Kidney capillary endothelial cell (primary cell): Measurements from ENCODE around the gene BMP4.
"Not testable (repeated sequence)": the region's sequence is repeated elsewhere in the genome, so short reads cannot be mapped to it uniquely, and the experiment has no call there.

ENCODE experiments used
- DNase-seq: peaks from one replicate; pipeline ENCODE4 v3.0.0-alpha.2; 2018; ENCODE audit warnings: low spot score

The BMP4 gene

GRCh38 chr14:53956427-53957201 lies at the start of gene BMP4:
TSS of gene BMP4 (minus strand) at chr14:53956825. CDS start at chr14:53952222, 4,603 bp downstream.
- DNase-seq, result no peak

- no peak for DNase-seq
Measured at GRCh38 chr14:54003064-54003463, 46.4 kb upstream of the BMP4 start.

- DNase-seq, result no peak
Measured at GRCh38 chr14:54002653-54003052, 46.0 kb upstream of the BMP4 start.

GRCh38 chr14:54001189-54001878 lies 44.7 kb upstream of the BMP4 start:
- DNase-seq, result no peak

- DNase-seq, result no peak
Measured at GRCh38 chr14:54000341-54000811, 43.8 kb upstream of the BMP4 start.

GRCh38 chr14:53999061-53999488 lies 42.5 kb upstream of the BMP4 start:
- no peak for DNase-seq

- DNase-seq, result no peak
Measured at GRCh38 chr14:53996041-53996440, 39.4 kb upstream of the BMP4 start.

- DNase-seq, result no peak
Measured at GRCh38 chr14:53993920-53994607, 37.4 kb upstream of the BMP4 start.

- DNase-seq, result no peak
Measured at GRCh38 chr14:53990978-53991377, 34.4 kb upstream of the BMP4 start.

- not testable (repeated sequence) for DNase-seq
Measured at GRCh38 chr14:53986718-53987117, 30.1 kb upstream of the BMP4 start.

GRCh38 chr14:53984958-53985357 lies 28.3 kb upstream of the BMP4 start:
- DNase-seq, result not testable (repeated sequence)

GRCh38 chr14:53983112-53983511 lies 26.5 kb upstream of the BMP4 start:
- no peak for DNase-seq

- no peak for DNase-seq
Measured at GRCh38 chr14:53982546-53982945, 25.9 kb upstream of the BMP4 start.

GRCh38 chr14:53979747-53980642 lies 23.4 kb upstream of the BMP4 start:
- no peak for DNase-seq

GRCh38 chr14:53979113-53979681 lies 22.6 kb upstream of the BMP4 start:
- no peak for DNase-seq

GRCh38 chr14:53978194-53978593 lies 21.6 kb upstream of the BMP4 start:
- no peak for DNase-seq

- DNase-seq, result no peak
Measured at GRCh38 chr14:53975444-53975843, 18.8 kb upstream of the BMP4 start.

GRCh38 chr14:53971521-53971920 lies 14.9 kb upstream of the BMP4 start:
- DNase-seq, result no peak

GRCh38 chr14:53969326-53969725 lies 12.7 kb upstream of the BMP4 start:
- DNase-seq, result no peak

GRCh38 chr14:53968726-53969125 lies 12.1 kb upstream of the BMP4 start:
- no peak for DNase-seq

- DNase-seq, result no peak
Measured at GRCh38 chr14:53967606-53968005, 11.0 kb upstream of the BMP4 start.
